LoVo (cell line): ENCODE data around the gene FCRLA.

Source experiments
- DNase-seq: peaks from one replicate; pipeline ENCODE4 v3.0.0-alpha.2; 2016; ENCODE audit warnings: low spot score

Gene FCRLA

GRCh38 chr1:161731981-161732718, 25.1 kb downstream of the FCRLA start:
- DNase-seq, result no peak

DNA sequence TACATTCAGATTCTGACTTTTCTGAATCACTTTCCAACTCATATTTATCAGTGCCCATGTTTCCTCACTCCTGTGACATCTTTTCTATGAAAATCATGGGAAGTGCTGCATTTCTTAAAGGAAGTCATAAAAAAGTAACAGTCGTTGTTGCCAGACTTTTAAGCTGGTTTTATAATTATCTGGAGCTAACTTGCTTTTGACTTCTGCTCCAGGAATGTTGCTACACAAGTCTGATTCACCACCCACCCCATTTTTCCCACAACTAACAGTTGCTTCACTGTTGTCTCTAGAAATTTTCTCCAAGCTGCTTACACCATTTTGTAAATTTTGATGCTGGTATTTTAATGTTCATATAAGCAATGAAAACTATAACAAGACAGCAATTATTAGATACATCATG, 26.5 kb downstream of the FCRLA start:
- DNase-seq, result peak; percentile 56

DNA sequence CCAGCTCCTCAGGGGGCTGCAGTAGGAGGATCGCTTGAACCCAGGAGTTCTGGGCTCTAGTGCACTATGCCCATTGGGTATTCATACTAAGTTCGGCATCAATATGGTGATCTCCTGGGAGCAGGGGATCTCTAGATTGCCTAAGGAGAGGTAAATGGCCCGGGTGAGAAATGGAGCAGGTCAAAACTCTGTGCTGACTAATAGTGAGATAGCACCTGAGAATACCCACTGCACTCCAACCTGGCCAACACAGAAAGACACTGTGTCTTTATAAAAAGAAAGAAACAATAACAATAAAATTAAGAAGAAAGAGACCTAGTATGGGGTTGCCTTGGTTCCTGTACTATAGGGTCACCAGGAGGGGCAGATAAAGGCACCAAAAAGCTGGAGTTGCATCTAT, 28.8 kb downstream of the FCRLA start:
- no peak for DNase-seq

DNA sequence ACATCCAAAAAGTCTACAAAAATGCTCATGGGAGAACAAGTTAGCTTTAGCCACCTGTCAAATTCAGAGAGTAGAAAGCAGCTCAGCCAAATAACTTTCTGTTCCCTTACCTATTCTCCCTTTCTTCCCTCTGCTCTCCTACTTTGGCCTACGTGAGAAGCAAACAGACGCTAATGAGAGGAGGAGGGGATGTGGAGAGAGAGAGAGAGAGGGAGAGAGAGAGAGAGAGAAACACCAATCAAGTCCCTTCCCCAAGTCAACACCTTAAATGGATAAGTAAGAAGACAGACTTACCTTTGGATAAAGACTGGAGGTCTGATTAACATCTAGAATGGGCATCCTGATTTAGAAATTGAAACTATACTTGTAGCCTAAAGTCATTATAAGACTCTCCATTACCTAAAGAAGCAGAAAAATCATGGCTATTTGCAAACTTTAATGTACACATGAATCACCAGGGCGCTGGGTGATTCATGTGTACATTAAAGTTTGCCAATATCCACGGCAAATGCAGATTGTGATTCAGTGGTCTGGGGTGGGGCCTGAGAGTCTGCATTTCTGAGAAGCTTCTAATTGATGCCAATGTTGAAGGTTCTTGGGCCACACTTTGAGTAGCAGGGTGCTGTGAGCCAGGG, 29.4 kb downstream of the FCRLA start:
- no peak for DNase-seq

DNA sequence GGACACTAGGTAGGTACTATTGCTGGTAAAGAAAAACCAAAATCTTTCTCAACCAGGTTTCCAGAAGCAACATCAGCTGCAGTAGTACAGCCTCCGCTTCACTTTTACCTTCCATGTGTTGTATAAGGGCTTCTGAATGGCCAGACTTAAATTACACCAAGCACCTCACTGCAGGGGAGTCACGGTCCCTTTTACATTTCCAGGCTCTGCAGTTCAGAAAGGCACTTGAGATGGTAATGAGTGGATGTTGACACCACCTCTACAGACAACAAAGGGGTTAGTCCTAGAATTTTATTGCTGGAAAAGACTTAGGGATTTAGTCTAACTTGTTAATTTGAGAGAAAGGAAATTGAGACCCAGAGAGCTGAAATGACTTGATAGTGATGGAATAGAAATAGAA, 30.6 kb downstream of the FCRLA start:
- no peak for DNase-seq

DNA sequence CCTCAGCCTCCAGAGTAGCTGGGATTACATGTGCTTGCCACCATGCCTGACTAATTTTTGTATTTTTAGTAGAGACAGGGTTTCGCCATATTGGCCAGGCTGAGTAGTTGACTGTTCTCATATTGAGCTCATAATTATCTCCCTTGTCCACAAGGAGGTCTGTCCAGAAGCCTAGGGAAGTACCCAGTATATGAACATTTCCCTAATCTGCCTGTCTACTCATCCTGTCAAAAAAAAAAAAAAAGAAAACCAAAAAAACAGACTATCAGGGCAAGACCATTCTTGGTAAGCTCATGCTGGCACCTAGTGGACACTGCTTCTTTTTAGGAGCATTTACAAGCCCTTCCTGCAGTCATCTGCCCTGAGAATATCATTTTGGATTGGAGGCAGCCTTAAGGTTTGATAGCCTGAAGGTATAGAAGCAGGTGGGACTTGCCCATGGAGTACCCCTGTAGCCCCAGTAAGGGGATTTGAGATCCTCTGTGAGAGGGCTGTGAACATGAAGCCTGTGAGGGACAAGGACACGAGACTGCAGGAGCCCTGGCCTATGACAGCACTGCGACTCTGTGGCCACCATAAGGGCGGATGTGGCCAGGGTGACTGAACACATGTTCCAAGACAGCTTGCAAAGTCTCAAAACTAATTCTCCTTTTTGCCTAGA, 31.7 kb downstream of the FCRLA start:
- peak; percentile 42 for DNase-seq

DNA sequence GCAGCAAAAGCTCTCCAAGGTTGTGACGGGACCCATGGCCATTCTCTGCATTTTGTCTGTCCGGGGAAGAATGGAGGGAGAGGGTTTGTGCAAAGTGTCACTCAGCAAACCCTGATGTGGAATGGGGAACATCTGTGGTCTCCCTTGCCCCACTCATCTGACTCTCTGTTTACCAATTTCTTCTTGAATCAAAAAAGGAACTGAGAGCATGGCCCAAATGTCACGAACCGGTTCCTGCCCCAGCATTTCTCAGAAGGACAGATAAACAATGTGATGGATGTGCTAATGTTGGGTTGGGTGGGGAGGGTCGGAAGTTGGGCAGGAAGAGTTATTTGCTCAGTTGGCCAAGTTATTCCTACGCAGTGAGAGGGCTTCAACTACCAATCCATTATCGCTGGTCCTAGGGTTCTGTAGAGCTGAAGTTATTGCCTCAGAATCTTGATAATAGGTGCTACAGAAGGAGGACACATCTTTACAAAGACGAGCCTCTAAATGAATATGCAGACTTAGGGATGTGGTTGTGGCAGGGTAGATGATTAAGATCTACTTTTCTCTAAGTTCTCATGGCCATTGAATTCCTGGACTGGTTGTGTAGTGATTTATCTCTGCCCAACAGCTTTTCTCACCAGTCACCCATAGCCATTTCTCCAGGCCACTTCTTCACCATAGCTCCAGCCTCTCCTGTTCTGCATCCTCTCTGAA, 33.0 kb downstream of the FCRLA start:
- no peak for DNase-seq

- no peak for DNase-seq
Measured at GRCh38 chr1:161740921-161741320, 33.9 kb downstream of the FCRLA start.

DNA sequence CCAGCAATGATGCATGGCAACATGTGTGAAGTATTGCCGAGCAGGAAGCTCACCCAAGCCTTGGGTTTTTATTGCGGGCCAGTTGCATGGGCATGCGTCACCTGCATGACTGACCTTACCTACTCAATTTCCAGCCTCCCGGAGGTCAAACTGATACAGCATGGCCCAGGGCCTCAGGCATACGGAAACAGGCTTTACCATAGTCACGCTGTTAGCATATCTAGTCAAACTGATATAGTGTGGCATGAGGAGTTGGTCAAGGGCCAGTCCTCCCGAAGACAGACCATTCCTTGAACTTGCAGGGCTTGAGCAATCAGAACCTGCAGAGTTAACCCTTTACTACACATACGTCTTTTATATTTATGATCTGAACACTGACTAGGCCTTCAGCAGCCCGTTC, 36.2 kb downstream of the FCRLA start:
- DNase-seq, result no peak

DNA sequence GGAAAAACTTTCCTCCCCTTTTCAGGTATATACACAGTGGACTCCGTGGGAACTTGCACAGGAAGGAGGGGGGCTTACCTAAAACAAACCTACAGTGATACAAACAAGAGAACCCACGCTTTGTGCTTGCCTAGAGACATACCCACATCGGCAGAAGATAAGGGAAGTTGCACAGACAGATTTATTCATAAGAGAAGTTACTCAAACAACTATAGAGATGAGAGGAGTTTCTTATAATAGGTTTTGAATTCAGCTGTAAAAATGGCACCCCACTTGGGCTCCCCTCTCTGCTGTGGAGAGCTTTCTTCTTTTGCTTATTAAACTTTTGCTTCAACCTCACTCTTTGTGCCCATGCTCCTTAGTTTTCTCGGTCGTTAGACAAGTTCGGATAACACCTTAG, 40.8 kb downstream of the FCRLA start:
- DNase-seq, result no peak

DNA sequence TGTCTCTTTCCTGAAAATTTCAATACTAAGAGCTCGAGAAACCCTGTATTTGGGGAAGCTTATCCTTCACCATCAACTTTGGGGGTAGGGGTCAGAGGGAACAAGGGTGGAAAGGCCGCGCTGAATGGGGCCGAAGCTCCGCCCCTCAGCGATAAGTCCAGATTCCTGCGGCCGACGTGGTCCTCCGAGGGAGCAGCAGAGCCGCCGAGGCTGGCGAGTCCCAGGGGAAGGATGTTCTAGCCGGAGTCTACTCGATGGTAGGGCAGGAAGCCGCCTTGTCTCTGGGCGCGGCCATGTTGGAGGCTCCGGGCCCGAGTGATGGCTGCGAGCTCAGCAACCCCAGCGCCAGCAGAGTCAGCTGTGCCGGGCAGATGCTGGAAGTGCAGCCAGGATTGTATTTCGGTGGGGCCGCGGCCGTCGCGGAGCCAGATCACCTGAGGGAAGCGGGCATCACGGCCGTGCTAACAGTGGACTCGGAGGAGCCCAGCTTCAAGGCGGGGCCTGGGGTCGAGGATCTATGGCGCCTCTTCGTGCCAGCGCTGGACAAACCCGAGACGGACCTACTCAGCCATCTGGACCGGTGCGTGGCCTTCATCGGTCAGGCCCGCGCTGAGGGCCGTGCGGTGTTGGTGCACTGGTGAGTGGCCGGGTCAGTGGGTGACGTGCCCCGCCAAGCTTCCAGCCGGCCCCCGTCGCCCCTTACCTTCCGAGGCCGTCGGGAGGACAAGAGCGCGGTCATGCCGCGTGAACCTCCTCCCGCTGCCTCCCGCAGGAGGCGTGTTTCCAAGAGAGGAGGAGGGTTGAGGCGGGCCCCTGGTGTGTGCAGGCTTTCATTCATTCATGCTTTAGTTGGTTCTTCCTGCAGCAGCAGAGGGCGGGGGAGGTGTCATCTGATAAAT, 42.7 kb downstream of the FCRLA start, which contains the start of gene DUSP12:
TSS of gene DUSP12 (plus strand) at position 278 of the 899 bp plus-strand sequence. CDS start at position 294, 16 bp downstream.
- DNase-seq, result peak; percentile 97

- peak; percentile 71 for DNase-seq
Measured at GRCh38 chr1:161763522-161764098, 56.6 kb downstream of the FCRLA start.
